WI38 (cell line): ENCODE measurements around the gene SH2D3C.

ENCODE experiments used
- H3K4me3 ChIP-seq: 2 replicates; pipeline ENCODE4 v1.5.1; 2011; ENCODE audit warnings: low read depth, mild to moderate bottlenecking, control low read depth, low read length
- CTCF ChIP-seq: IDR thresholded peaks from 2 replicates; pipeline ENCODE4 v1.5.1; 2012; ENCODE audit warnings: low read depth, mild to moderate bottlenecking, control low read depth, low read length

SH2D3C gene

GRCh38 chr9:127780126-127780885, 1.8 kb upstream of the SH2D3C start:
- TF ChIP-seq CTCF: no peak
- H3K4me3 ChIP-seq: no peak overlapping the region

- no peak for TF ChIP-seq CTCF
- H3K4me3 ChIP-seq: no peak overlapping the region
Measured at GRCh38 chr9:127779136-127779981, 893 bp upstream of the SH2D3C start.

GRCh38 chr9:127777368-127777980, 992 bp downstream of the SH2D3C start:
- TF ChIP-seq CTCF: no peak
- H3K4me3 ChIP-seq: no peak overlapping the region

GRCh38 chr9:127776924-127777289, 1.6 kb downstream of the SH2D3C start:
- H3K4me3 ChIP-seq: no peak overlapping the region
- no peak for TF ChIP-seq CTCF

GRCh38 chr9:127776195-127776923, 2.1 kb downstream of the SH2D3C start:
- H3K4me3 ChIP-seq: no peak overlapping the region

GRCh38 chr9:127773981-127774380, 4.5 kb downstream of the SH2D3C start:
- H3K4me3 ChIP-seq: no peak overlapping the region
- no peak for TF ChIP-seq CTCF

More at GRCh38 chr9:127776195-127776923, 2.1 kb downstream of the SH2D3C start:
- TF ChIP-seq CTCF: no peak
